Left lung (tissue), 10 donors: Measurements from ENCODE around the gene HOXA5. TPM values are rescaled to one million over a fixed set of nuclear protein-coding genes. Genes with fewer than 3 reads are reported as not detected.

Source experiments
- ATAC-seq: fragments of 200-7000 bp; cut with Tn5 transposase; one replicate; pipeline ENCODE4 v1.9.1; 2020; ENCODE audit warnings: moderate library complexity
- DNase-seq, 4 donors: peaks; one replicate each; pipeline ENCODE4 v3.0.0-alpha.2; 2013 to 2020
- H3K27ac ChIP-seq, 2 donors: fragments of 200-600 bp; sonication (generic) in 1 of 2; one replicate each; pipeline versions ENCODE4 v1.5.0 to v1.8.0; 2020 to 2021
- H3K27me3 ChIP-seq, 2 donors: fragments of 200-600 bp; sonication (generic) in 1 of 2; one replicate each; pipeline versions ENCODE4 v1.5.0 to v1.8.0; 2020 to 2021
- H3K36me3 ChIP-seq, 2 donors: fragments of 200-600 bp; sonication (generic) in 1 of 2; one replicate each; pipeline versions ENCODE4 v1.5.0 to v1.8.0; 2020 to 2021
- H3K4me1 ChIP-seq, 2 donors: fragments of 200-600 bp; one replicate each; pipeline ENCODE4 v1.8.0; 2021
- H3K4me3 ChIP-seq, 2 donors: fragments of 200-600 bp; sonication (generic) in 1 of 2; one replicate each; pipeline versions ENCODE4 v1.5.0 to v1.8.0; 2020 to 2021; ENCODE audit warnings: mild to moderate bottlenecking in 1 of 2
- H3K9me3 ChIP-seq, 2 donors: fragments of 200-600 bp; sonication (generic) in 1 of 2; one replicate each; pipeline versions ENCODE4 v1.5.0 to v1.8.0; 2020 to 2021
- CTCF ChIP-seq, 2 donors: fragments of 200-600 bp; sonication (generic) in 1 of 2; IDR thresholded peaks; one replicate each; pipeline versions ENCODE4 v1.5.0 to v1.8.0; 2021; ENCODE audit warnings: antibody characterized with exemption in 2 of 2
- intact Hi-C, 2 donors: fragments of 100-400 bp; cut with DNase I; formaldehyde crosslinking; loops; one replicate each; pipeline versions ENCODE4 v1.11.2 to v1.14.2; 2022
- polyA plus RNA-seq, 6 donors: library from polyadenylated mRNA; unstranded; fragments of 120-200 nt; gene quantifications; one replicate each; pipeline ENCODE4 v1.2.1, GENCODE V29; 2013; ENCODE audit not compliant: insufficient read length in 6 of 6
- total RNA-seq, 2 donors: library from RNA; stranded (reverse); fragmentation: NEBNext Ultra II Directional; extraction: Animal tissue kit (Norgen Biotek cat#: 25700); gene quantifications; one replicate each; pipeline ENCODE4 v1.2.1, GENCODE V29; 2021
- donor health status: DM: no; HTN: yes; CAD: no.
- donor health status: DM: no; HTN: no; CAD: no.

HOXA5 gene
- total and polyA plus RNA-seq, 8 donors = 16.1 to 94.7 (median 86.1) TPM

- peaks cover 0 to 44% of the 10 kb centered on the region in 2 donors for H3K4me1 ChIP-seq
- no peaks in the 10 kb centered on the region for H3K9me3 ChIP-seq
- TF ChIP-seq CTCF (IDR thresholded peaks at IDR 0.05) = no peak
- H3K27me3 ChIP-seq = peaks cover 47 to 100% of the 10 kb centered on the region in 2 donors
- DNase-seq = peak in 1 of 4 donors; percentile 30
- ATAC-seq = no peak
- H3K36me3 ChIP-seq = no peaks in the 10 kb centered on the region
- peak overlapping the region; percentile 75 to 87 for H3K27ac ChIP-seq
- intact Hi-C loops = no loop called here
- peak overlapping the region in 1 of 2 donors; percentile 41 for H3K4me3 ChIP-seq
Measured at GRCh38 chr7:27146491-27147198, 3.2 kb upstream of the HOXA5 start.

GRCh38 chr7:27145914-27146412, 2.5 kb upstream of the HOXA5 start:
- Histone ChIP-seq H3K27me3 (peaks cover 41 to 100% of the 10 kb centered on the region in 2 donors), H3K27ac (peak overlapping the region; percentile 74 to 87), H3K36me3 (no peaks in the 10 kb centered on the region), H3K9me3 (no peaks in the 10 kb centered on the region), H3K4me1 (peaks cover 0 to 38% of the 10 kb centered on the region in 2 donors), H3K4me3 (peak overlapping the region; percentile 7 to 52)
- no peak for TF ChIP-seq CTCF (IDR thresholded peaks at IDR 0.05)
- intact Hi-C loops = no loop called here
- no peak for ATAC-seq
- peak in 1 of 4 donors; percentile 17 for DNase-seq

GRCh38 chr7:27145165-27145913, 1.9 kb upstream of the HOXA5 start:
- H3K27ac ChIP-seq = peak overlapping the region; percentile 74 to 87

DNA sequence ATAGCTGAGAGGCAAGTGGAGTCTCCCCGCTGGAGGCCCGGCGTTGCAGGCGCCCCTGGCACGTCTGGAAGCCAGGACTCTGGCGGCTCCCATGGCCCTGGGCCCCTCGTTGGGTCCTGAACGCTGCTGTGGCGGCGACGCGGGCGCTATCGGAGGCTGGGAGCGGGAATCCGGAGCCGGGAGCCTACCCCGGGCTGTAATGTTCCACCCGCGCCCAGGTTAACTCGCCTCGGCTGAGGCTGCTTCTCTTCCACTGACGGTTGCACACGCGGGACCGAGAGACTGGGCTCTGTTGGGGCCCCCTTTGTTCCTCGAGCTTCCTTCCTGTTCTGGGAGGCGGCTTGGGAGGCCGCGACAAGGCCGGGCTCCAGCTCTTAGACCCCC, 1.3 kb upstream of the HOXA5 start:
- Histone ChIP-seq H3K9me3 (no peaks in the 10 kb centered on the region), H3K27ac (peak overlapping the region; percentile 74 to 87), H3K4me1 (peaks cover 0 to 28% of the 10 kb centered on the region in 2 donors), H3K27me3 (peaks cover 38 to 100% of the 10 kb centered on the region in 2 donors), H3K4me3 (peak overlapping the region in 1 of 2 donors; percentile 52), H3K36me3 (no peaks in the 10 kb centered on the region)
- intact Hi-C loops = loop anchor here in 1 of 2 donors (5.0 kb wide), 1 partner anchor 47 kb away; the partner anchor contains the start of gene HOXA1
- ATAC-seq (no peak), DNase-seq (peak in 3 of 4 donors; percentile 31 to 66 (median 49))
- TF ChIP-seq CTCF (IDR thresholded peaks at IDR 0.05) = no peak

More at GRCh38 chr7:27145165-27145913, 1.9 kb upstream of the HOXA5 start:
- intact Hi-C loops = no loop called here
- TF ChIP-seq CTCF (IDR thresholded peaks at IDR 0.05) = no peak
- Histone ChIP-seq H3K9me3 (no peaks in the 10 kb centered on the region), H3K36me3 (no peaks in the 10 kb centered on the region), H3K4me3 (peak overlapping the region; percentile 7 to 52), H3K4me1 (peaks cover 0 to 31% of the 10 kb centered on the region in 2 donors), H3K27me3 (peaks cover 39 to 100% of the 10 kb centered on the region in 2 donors)
- DNase-seq (peak in 3 of 4 donors; percentile 26 to 81 (median 60)), ATAC-seq (no peak)
